Measurements from ENCODE around the gene ATG16L2.

DNA sequence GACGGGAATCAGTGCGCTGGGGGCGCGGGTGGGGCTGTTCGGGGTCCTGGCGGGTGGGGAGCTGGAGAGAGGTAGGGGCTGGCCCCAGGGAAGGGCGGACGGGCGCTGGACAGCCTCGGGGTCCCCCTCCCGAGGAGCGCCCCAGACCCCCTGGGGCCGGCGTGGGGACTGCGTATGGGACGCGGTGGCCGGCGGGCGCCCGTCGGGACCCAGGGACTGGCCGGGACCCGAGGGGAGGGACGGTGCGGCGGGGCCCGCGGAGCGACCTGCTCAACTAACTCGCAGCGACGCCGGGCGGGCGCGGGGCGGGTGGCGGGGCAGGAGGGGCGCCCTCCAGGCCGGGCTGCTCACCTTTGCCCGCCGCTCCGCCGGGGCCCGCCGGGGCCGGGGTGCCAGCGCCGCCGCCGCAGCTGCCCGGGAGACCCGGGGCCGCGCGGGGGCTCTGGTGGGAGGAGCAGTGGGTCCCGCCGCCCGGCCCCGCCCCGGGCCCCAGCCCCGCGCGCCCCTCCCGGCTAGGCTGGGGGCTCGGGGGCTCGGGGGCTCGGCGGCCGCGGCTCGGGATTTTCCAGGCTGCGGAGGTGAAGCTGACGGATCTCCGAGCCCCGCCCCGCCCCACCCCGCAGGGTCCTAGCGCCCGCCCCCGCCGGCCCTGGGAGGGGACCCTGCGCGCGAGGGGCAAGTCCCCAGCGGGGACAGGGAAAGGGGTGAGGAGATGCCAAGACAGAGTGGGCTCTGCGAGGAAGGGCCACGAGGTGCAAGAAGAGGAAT is 32.7 kb upstream of the ATG16L2 start:
- TF ChIP-seq GATA2 (IDR thresholded peaks at IDR 0.05; ENCODE audit: low read depth, low read length) (no peak), GATA3 (IDR thresholded peaks at IDR 0.05; ENCODE audit: low read depth, low read length) (no peak)

Measured in SH-SY5Y (cell line).